HCT116 (cell line): ENCODE measurements around the gene ARVCF. TPM values are rescaled to one million over a fixed set of nuclear protein-coding genes. Genes with fewer than 3 reads are reported as not detected.

ENCODE experiments used
- ATAC-seq: fragments of 200-7000 bp; cut with Tn5 transposase; 2 replicates; pipeline ENCODE4 v1.9.1; 2020; ENCODE audit warnings: mild to moderate bottlenecking, moderate library complexity
- BruUV-seq: library from RNA; stranded (reverse); fragments of 400-500 nt; replicated peaks from 2 replicates; lab custom pipeline; 2021; lab: Mats Ljungman, UMichigan
- CTCF ChIA-PET: fragments of 300-600 bp; sonication (Branson Sonifier 250); formaldehyde crosslinking; loops from one replicate; lab custom pipeline; 2021; ENCODE audit warnings: antibody characterized with exemption; lab: Charles Lee
- POLR2A ChIA-PET: fragments of 300-600, 350-600 bp; sonication (Branson Sonifier 250); formaldehyde crosslinking; loops from one replicate; lab custom pipeline; 2021; ENCODE audit warnings: antibody characterized with exemption; lab: Charles Lee
- RAD21 ChIA-PET, 2 experiments: fragments of 300-600 bp; sonication (Branson Sonifier 250); formaldehyde crosslinking; loops; one replicate each; lab custom pipeline; 2023; ENCODE audit warnings: low total read pairs in 2 of 2; ENCODE audit not compliant: uncharacterized antibody in 2 of 2, unreplicated experiment in 2 of 2, low non-redundant PET in 1 of 2; lab: Charles Lee
- DNase-seq: peaks from one replicate; pipeline ENCODE4 v3.0.0-alpha.2; 2010; ENCODE audit warnings: low read depth, low spot score
- H2AFZ ChIP-seq: fragments of 200-600 bp; shearing (Covaris generic), sonication (generic); 2 replicates; pipeline ENCODE4 v1.6.1; 2017; ENCODE audit warnings: low read depth, mixed run types, mixed read lengths, antibody characterized with exemption, low read length; ENCODE audit not compliant: poor library complexity, severe bottlenecking
- H3K27ac ChIP-seq: 2 replicates; pipeline ENCODE4 v1.5.1; 2012; ENCODE audit warnings: low read depth, low read length
- H3K27me3 ChIP-seq: fragments of 200-600 bp; sonication (generic); 2 replicates; pipeline ENCODE4 v1.6.1; 2016; ENCODE audit warnings: mixed run types, low read length, mixed read lengths; ENCODE audit not compliant: insufficient read depth
- H3K36me3 ChIP-seq, 2 experiments: fragments of 200-500 bp in 1 of 2; fragments of 200-600 bp in 1 of 2; sonication (Bioruptor generic) in 1 of 2; sonication (generic) in 1 of 2; 2 replicates each; pipeline versions ENCODE4 v1.5.1 to v1.6.1; 2014 to 2016; ENCODE audit warnings: low read length in 2 of 2, inconsistent platforms in 1 of 2, mixed read lengths in 1 of 2, mixed run types in 1 of 2; ENCODE audit not compliant: insufficient read depth in 2 of 2, control insufficient read depth in 1 of 2
- H3K4me1 ChIP-seq, 2 experiments: fragments of 200-600 bp in 1 of 2; sonication (generic) in 1 of 2; 2 replicates each; pipeline versions ENCODE4 v1.5.1 to v1.6.1; 2012 to 2017; ENCODE audit warnings: low read length in 2 of 2, inconsistent platforms in 1 of 2, mild to moderate bottlenecking in 1 of 2, mixed read lengths in 1 of 2, mixed run types in 1 of 2, moderate library complexity in 1 of 2; ENCODE audit not compliant: insufficient read depth in 2 of 2, control insufficient read depth in 1 of 2
- H3K4me2 ChIP-seq: fragments of 200-600 bp; sonication (generic); 2 replicates; pipeline ENCODE4 v1.6.1; 2017; ENCODE audit warnings: mixed run types, low read length, mixed read lengths
- H3K4me3 ChIP-seq, 2 experiments: fragments of 200-600 bp in 1 of 2; sonication (generic) in 1 of 2; replicated peaks in 1 of 2; 2 replicates each; pipeline ENCODE4 v1.5.1; 2011 to 2016; ENCODE audit warnings: low read length in 2 of 2, control low read depth in 1 of 2, low read depth in 1 of 2, mild to moderate bottlenecking in 1 of 2, mixed read lengths in 1 of 2, mixed run types in 1 of 2
- H3K79me2 ChIP-seq: fragments of 200-600 bp; sonication (generic); 2 replicates; pipeline ENCODE4 v1.6.1; 2017; ENCODE audit warnings: mild to moderate bottlenecking, mixed run types, low read length, moderate library complexity, mixed read lengths; ENCODE audit not compliant: insufficient read depth
- H3K9ac ChIP-seq: fragments of 200-600 bp; sonication (generic); 2 replicates; pipeline ENCODE4 v1.6.1; 2016; ENCODE audit warnings: low read length, mixed read lengths
- H3K9me2 ChIP-seq: fragments of 200-600 bp; sonication (generic), shearing (Covaris generic); 2 replicates; pipeline ENCODE4 v1.6.1; 2017; ENCODE audit warnings: mixed run types, mild to moderate bottlenecking, moderate library complexity; ENCODE audit not compliant: insufficient read depth
- H3K9me3 ChIP-seq, 2 experiments: fragments of 200-500 bp in 1 of 2; fragments of 200-600 bp in 1 of 2; sonication (Bioruptor generic) in 1 of 2; sonication (generic) in 1 of 2; 2 replicates each; pipeline ENCODE4 v1.6.1; 2014 to 2017; ENCODE audit warnings: low read length in 2 of 2, mixed read lengths in 2 of 2, inconsistent platforms in 1 of 2, low read depth in 1 of 2, mild to moderate bottlenecking in 1 of 2, mixed run types in 1 of 2, moderate library complexity in 1 of 2; ENCODE audit not compliant: control insufficient read depth in 1 of 2, insufficient read depth in 1 of 2
- H4K20me1 ChIP-seq: fragments of 200-600 bp; sonication (generic), shearing (Covaris generic); 2 replicates; pipeline ENCODE4 v1.6.1; 2017; ENCODE audit warnings: mixed run types, mild to moderate bottlenecking, moderate library complexity; ENCODE audit not compliant: insufficient read depth
- ELF1 ChIP-seq: IDR thresholded peaks from 2 replicates; pipeline ENCODE4 v1.6.1; 2012; ENCODE audit warnings: low read depth, borderline replicate concordance
- EZH2 ChIP-seq: fragments of 200-600 bp; sonication (generic); IDR thresholded peaks from 2 replicates; pipeline ENCODE4 v1.6.1; 2017; ENCODE audit warnings: antibody characterized with exemption, mixed run types
- EZH2phosphoT487 ChIP-seq: fragments of 200-600 bp; IDR thresholded peaks from 2 replicates; pipeline ENCODE4 v1.6.1; 2018; ENCODE audit warnings: antibody characterized with exemption, borderline replicate concordance
- FOSL1 ChIP-seq: IDR thresholded peaks from 2 replicates; pipeline ENCODE4 v1.6.1; 2012; ENCODE audit warnings: low read depth
- JUND ChIP-seq: IDR thresholded peaks from 2 replicates; pipeline ENCODE4 v1.6.1; 2012
- POLR2AphosphoS5 ChIP-seq: IDR thresholded peaks from 2 replicates; pipeline ENCODE4 v1.6.1; 2011; ENCODE audit warnings: mild to moderate bottlenecking, low read depth, low read length, moderate library complexity
- ZFX ChIP-seq: fragments of 450-650 bp; IDR thresholded peaks from 2 replicates; pipeline ENCODE4 v1.6.1; 2017
- intact Hi-C: fragments of 100-400 bp; cut with micrococcal nuclease; formaldehyde crosslinking; loops from 2 replicates; pipeline ENCODE4 v1.10.0; 2022
- total RNA-seq: library from RNA; stranded (reverse); gene quantifications from one replicate; pipeline ENCODE4 v1.2.1, GENCODE V29; 2021; ENCODE audit not compliant: unreplicated experiment
- TF ChIP-seq, protein P1 (sequence below): IDR thresholded peaks from 2 replicates; pipeline ENCODE4 v1.6.1; 2011; ENCODE audit warnings: mild to moderate bottlenecking, low read length, moderate library complexity; ENCODE audit not compliant: insufficient replicate concordance; ENCODE audit errors: extremely low read depth
- TF ChIP-seq, protein P2 (sequence below): IDR thresholded peaks from 2 replicates; pipeline ENCODE4 v1.6.1; 2012; ENCODE audit warnings: low read depth
- TF ChIP-seq, protein P3 (sequence below): IDR thresholded peaks from 2 replicates; pipeline ENCODE4 v1.6.1; 2012

Gene ARVCF
- total RNA-seq, 1 experiment from 2014 or later: 42.8 TPM

DNA sequence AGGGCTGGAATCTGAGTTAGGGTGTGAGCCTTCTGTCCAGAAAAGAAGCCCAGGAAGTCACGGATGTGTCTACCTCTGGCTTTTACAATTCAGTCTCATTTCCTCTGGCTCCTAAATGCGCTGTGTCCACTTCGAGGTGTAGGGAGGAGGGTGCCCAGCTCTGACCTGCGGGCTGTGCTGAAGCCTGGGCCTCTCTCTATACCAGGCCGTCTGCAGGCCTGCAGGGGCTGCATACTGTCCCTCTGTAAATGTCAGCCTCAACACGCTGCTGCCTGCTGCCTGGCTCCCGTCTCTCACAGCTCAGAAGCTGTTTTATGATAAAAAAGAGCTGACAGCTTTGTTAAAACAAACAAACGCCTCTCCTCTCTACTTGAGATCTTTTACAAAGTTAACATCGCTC is 14.5 kb downstream of the ARVCF start:
- ChIA-PET CTCF (no interaction called here), POLR2A (no interaction called here), RAD21 (no interaction called here)
- H3K4me2 ChIP-seq: no peak overlapping the region
- H3K9me2 ChIP-seq: no peaks in the 10 kb centered on the region
- intact Hi-C loops: no loop called here
- H3K36me3 ChIP-seq: peaks cover 0 to 4% of the 10 kb centered on the region in 2 experiments; a peak in 1 of 4 replicates
- no peak overlapping the region for H3K27ac ChIP-seq
- no peaks in the 10 kb centered on the region for H4K20me1 ChIP-seq
- H3K4me3 ChIP-seq: no peak overlapping the region
- no peaks in the 10 kb centered on the region for H3K27me3 ChIP-seq
- ATAC-seq (no peak), DNase-seq (no peak)
- TF ChIP-seq, protein P1, sequence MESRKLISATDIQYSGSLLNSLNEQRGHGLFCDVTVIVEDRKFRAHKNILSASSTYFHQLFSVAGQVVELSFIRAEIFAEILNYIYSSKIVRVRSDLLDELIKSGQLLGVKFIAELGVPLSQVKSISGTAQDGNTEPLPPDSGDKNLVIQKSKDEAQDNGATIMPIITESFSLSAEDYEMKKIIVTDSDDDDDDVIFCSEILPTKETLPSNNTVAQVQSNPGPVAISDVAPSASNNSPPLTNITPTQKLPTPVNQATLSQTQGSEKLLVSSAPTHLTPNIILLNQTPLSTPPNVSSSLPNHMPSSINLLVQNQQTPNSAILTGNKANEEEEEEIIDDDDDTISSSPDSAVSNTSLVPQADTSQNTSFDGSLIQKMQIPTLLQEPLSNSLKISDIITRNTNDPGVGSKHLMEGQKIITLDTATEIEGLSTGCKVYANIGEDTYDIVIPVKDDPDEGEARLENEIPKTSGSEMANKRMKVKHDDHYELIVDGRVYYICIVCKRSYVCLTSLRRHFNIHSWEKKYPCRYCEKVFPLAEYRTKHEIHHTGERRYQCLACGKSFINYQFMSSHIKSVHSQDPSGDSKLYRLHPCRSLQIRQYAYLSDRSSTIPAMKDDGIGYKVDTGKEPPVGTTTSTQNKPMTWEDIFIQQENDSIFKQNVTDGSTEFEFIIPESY: no peak
- TF ChIP-seq EZH2phosphoT487 (no peak), JUND (no peak), POLR2AphosphoS5 (no peak), FOSL1 (no peak), EZH2 (no peak), ZFX (no peak), ELF1 (no peak)
- TF ChIP-seq, protein P2, sequence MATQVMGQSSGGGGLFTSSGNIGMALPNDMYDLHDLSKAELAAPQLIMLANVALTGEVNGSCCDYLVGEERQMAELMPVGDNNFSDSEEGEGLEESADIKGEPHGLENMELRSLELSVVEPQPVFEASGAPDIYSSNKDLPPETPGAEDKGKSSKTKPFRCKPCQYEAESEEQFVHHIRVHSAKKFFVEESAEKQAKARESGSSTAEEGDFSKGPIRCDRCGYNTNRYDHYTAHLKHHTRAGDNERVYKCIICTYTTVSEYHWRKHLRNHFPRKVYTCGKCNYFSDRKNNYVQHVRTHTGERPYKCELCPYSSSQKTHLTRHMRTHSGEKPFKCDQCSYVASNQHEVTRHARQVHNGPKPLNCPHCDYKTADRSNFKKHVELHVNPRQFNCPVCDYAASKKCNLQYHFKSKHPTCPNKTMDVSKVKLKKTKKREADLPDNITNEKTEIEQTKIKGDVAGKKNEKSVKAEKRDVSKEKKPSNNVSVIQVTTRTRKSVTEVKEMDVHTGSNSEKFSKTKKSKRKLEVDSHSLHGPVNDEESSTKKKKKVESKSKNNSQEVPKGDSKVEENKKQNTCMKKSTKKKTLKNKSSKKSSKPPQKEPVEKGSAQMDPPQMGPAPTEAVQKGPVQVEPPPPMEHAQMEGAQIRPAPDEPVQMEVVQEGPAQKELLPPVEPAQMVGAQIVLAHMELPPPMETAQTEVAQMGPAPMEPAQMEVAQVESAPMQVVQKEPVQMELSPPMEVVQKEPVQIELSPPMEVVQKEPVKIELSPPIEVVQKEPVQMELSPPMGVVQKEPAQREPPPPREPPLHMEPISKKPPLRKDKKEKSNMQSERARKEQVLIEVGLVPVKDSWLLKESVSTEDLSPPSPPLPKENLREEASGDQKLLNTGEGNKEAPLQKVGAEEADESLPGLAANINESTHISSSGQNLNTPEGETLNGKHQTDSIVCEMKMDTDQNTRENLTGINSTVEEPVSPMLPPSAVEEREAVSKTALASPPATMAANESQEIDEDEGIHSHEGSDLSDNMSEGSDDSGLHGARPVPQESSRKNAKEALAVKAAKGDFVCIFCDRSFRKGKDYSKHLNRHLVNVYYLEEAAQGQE: no peak
- TF ChIP-seq, protein P3, sequence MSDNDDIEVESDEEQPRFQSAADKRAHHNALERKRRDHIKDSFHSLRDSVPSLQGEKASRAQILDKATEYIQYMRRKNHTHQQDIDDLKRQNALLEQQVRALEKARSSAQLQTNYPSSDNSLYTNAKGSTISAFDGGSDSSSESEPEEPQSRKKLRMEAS: no peak
- no peaks in the 10 kb centered on the region for H3K79me2 ChIP-seq
- peaks cover 0 to 5% of the 10 kb centered on the region in 2 experiments; a peak in 1 of 4 replicates for H3K4me1 ChIP-seq
- H3K9me3 ChIP-seq: peaks cover 12 to 14% of the 10 kb centered on the region in 2 experiments; a peak in 1 of 4 replicates
- no TSS peak for BruUV-seq
- H2AFZ ChIP-seq: no peak overlapping the region
- H3K9ac ChIP-seq: no peak overlapping the region
